Amygdala (tissue), 56 donors: Measurements from ENCODE around the gene GDPD5.

ENCODE experiments used
- DNase-seq, 56 donors: peaks; one replicate each; lab custom pipeline; 2025; lab: John Stamatoyannopoulos, UW

GDPD5 gene

GRCh38 chr11:75525433-75526191 lies at the start of gene GDPD5:
TSS of gene GDPD5 (minus strand) at chr11:75525941. CDS start at chr11:75477735, 48,206 bp downstream.
- peak in 53 of 56 donors; percentile 12 to 86 (median 68) for DNase-seq

GRCh38 chr11:75574698-75575602 lies 49.2 kb upstream of the GDPD5 start:
- no peak for DNase-seq

GRCh38 chr11:75572744-75573143 lies 47.0 kb upstream of the GDPD5 start:
- no peak for DNase-seq

GRCh38 chr11:75571625-75572024 lies 45.9 kb upstream of the GDPD5 start:
- DNase-seq: no peak

GRCh38 chr11:75570559-75571139 lies 44.9 kb upstream of the GDPD5 start:
- DNase-seq: no peak

- no peak for DNase-seq
These were observed 43.0 kb upstream of the GDPD5 start for GRCh38 chr11:75568616-75569219.

GRCh38 chr11:75567971-75568370 lies 42.2 kb upstream of the GDPD5 start:
- no peak for DNase-seq

- DNase-seq: no peak
These were observed 41.1 kb upstream of the GDPD5 start for GRCh38 chr11:75566763-75567279.

GRCh38 chr11:75565916-75566762 lies 40.4 kb upstream of the GDPD5 start:
- no peak for DNase-seq

- DNase-seq: peak in 2 of 56 donors; percentile 12 to 42
These were observed 39.6 kb upstream of the GDPD5 start for GRCh38 chr11:75565221-75565814.

- no peak for DNase-seq
These were observed 38.3 kb upstream of the GDPD5 start for GRCh38 chr11:75563978-75564552.

- DNase-seq: no peak
These were observed 37.8 kb upstream of the GDPD5 start for GRCh38 chr11:75563501-75563977.

- DNase-seq: peak in 1 of 56 donors; percentile 79
These were observed 37.2 kb upstream of the GDPD5 start for GRCh38 chr11:75562836-75563484.

- peak in 45 of 56 donors; percentile 19 to 95 (median 48) for DNase-seq
These were observed 36.5 kb upstream of the GDPD5 start, which contains the start of gene SERPINH1 for GRCh38 chr11:75562048-75562835. TSS of gene SERPINH1 (plus strand) at chr11:75562253. CDS start at chr11:75566350, 4,097 bp downstream.

GRCh38 chr11:75561426-75562047 lies 35.8 kb upstream of the GDPD5 start:
- no peak for DNase-seq

GRCh38 chr11:75560644-75561043 lies 34.9 kb upstream of the GDPD5 start:
- DNase-seq: no peak
